ENCODE measurements around the gene PPM1F.

The PPM1F gene

DNA sequence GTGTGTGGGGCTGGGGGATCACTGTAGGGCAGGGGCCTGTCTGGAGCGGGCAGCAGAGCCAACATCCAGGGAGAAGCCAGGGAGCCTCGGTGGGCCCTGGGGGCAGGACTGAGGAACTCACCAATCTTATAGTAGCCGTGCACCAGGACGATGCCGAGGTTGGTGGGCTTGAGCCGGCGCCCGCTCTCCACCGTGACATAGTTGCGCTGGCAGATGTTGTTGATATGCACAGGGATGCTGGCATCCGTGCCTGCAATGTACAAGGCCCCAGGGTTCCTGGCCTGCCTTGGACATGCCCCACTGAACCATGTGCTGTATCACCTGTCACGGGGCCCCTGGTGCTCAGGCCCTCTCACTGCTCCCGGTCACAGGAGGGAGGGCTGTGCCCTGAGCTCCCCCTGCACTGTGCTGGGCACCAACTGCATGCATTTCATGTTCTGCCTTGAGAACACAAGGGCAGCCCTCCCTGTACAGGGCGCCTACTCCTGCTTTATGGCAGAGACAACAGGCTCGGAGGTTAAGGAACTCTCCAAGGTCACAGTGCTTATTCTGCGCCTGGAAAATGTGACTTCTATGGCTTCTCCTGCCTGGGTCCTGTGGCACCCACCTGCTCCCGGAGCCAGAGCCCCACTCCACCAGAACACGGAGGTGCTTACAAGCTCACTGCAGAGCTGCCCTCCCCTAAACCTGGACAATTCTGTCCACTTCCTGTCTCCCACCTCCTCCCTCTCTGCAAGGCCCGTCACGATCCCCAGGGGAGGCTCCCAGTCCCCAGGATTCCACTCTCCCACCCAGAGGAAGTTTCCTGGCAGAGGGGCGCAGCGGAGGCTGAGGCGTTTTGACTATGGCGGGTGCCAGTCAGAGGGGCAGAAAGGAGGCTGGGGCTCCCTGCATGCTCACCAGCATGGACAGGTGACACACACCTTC lies 7.8 kb upstream of the PPM1F start:
- no peak for DNase-seq

DNA sequence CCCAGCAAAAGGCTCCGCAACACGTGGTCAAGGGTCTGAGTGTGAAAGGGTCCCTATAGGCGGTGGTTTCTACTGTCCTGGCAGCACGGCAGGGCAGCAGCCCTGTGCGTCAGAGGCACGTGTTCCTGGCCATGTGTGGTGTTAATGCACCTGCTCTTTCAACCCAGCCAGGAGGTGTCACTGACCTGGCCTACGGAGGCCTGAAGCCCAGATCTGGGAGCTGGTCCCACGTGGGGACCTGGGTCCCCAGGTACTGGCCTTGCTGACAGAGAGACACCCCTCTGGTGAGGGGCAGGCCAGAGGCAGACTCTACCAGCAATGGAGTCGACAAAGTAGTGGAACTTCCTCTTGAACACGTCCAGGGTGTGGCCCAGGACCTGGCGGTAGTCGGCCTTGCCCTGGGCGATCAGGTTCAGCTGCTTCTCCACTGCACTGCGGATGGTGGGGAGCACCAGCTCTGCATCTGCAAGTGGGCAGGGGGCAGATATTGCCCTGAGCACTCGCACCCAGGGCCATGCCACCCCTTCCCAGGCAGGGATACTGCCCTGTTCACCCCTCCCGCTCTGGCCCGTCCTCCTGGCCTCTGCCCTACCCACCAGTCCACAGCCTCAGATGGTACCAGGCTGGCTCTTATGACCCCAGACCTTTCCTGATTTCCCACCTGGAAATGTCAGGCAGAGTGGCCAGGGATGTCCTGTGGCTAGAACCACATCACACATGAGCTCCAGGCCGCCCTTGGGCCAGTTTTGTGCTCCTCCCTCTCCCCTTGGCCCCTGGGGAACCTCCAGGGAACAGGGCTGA lies 6.8 kb upstream of the PPM1F start:
- no peak for DNase-seq

- DNase-seq: no peak
These were observed 6.0 kb upstream of the PPM1F start for GRCh38 chr22:21958360-21959273.

GRCh38 chr22:21951931-21952465 lies 650 bp downstream of the PPM1F start:
- no peak for DNase-seq

- no peak for DNase-seq
These were observed 1.6 kb downstream of the PPM1F start for GRCh38 chr22:21951062-21951461.

DNA sequence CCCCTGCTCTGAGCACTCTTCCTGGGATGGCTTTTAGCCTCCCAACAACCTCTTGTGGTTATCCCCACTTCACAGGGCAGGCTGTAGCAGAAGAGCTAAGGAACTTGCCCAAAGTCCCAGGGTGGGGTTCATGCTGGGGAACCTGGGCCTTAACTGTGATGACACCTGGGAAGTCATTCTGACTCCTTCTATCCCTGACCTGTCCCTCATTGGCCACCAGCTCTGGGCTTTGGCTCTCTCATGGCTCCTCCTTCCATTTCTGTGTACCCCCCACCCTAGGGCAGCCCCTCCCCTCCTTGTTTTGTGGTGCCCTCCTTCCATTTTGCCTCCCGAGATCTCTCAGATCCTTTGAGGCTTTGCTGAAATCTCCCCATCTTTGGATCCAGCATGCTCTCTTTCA lies 2.7 kb downstream of the PPM1F start:
- DNase-seq: no peak

DNA sequence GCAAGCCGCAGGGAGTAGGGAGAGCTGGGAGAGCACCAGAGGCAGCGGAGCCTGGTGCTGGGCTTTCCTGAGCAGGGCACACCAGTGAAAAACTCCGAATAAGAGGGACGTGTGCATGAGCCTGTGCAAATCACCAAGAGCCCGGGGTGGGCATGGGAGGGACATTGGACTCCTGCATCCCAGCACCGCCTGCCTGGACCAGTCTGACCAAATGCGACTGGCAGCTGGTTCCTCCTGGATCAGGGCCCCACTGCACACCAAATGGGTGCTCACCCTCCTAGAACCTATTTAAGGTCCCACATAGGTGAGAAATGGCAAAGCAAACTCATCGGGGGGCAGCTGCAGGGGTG lies 3.1 kb downstream of the PPM1F start:
- no peak for DNase-seq

DNA sequence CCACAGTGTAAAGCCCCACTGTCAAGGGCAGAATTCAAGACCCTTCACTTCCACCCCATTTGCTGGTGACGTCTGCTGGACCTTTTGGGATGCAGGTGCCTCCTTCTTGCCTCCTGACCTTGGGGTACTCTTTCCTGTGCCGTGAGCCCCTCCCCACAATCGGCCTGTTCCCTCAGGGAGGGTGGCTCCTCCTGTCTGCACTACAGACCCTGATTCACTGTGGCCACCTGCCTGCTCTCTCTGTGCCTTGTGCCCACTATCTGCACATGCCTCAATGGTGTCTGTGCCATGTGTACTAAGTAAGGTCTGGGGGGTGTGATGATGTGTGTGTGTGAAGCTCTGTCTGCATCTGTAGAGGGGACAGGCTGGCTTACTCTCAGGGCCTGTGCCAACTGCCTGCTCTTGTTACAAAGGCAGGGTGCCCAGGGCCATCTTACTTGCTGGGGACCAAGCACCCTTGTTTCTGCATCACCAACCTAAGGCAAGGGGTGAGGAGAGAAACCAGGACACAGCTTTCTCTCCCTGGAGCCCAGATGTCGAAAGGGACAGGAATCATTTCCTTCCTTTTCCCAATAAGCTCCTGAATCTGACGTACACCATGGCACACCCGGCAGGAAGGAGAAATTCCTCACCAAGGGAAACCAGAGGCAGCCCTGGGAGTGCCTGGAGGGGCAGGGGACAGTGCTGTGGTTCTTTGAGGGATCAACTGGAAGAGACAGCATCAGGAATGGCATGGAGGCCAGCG lies 3.7 kb downstream of the PPM1F start:
- no peak for DNase-seq

GRCh38 chr22:21948390-21948789 lies 4.3 kb downstream of the PPM1F start:
- DNase-seq: no peak

DNA sequence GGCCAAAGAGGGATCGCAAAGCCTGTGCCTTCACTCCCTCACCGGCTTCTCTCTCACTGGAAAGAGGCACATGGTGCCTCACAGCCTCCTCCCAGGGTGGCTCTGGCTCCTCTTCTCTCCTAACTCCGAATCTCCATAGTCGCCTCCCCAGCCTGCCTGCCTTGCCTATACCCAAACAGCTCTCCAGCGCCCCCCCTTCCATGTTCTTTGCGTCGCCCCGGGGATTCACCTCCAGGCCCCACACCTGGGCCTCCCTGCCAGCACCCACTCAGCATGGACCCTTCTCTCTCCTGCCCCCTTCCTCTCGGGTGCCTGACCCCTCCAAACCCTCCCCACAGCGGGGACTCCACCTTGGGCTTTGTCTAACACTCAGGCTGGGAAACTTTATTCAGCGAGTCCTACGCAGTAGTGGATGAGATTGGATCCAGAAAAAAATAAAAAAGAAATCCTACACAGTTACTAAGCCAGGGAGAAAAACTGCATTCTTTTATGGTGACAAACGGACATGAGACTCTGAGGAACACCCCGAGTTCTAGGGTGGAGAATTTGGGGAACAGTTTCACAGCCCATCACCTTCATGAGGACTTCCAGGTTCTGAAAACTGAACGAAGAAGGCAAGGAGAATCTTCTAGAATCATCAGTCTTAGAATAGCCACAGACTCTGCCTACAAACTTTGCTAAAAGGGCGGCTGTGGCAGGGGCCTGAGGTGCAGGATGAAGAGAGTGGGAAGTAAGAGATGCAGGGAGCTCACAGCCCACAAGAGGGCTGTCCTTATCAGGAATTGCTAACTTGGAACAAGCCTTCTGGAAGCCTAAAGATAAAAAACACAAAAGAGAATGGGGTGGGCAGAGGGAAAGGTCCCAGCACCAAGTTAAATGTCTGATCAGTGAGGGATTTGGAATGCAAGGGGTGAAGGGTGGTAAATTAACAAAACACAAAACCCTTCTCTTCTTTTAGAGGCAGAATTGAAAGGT lies 5.3 kb downstream of the PPM1F start:
- no peak for DNase-seq

- DNase-seq: no peak
These were observed 6.3 kb downstream of the PPM1F start for GRCh38 chr22:21946262-21946925.

DNA sequence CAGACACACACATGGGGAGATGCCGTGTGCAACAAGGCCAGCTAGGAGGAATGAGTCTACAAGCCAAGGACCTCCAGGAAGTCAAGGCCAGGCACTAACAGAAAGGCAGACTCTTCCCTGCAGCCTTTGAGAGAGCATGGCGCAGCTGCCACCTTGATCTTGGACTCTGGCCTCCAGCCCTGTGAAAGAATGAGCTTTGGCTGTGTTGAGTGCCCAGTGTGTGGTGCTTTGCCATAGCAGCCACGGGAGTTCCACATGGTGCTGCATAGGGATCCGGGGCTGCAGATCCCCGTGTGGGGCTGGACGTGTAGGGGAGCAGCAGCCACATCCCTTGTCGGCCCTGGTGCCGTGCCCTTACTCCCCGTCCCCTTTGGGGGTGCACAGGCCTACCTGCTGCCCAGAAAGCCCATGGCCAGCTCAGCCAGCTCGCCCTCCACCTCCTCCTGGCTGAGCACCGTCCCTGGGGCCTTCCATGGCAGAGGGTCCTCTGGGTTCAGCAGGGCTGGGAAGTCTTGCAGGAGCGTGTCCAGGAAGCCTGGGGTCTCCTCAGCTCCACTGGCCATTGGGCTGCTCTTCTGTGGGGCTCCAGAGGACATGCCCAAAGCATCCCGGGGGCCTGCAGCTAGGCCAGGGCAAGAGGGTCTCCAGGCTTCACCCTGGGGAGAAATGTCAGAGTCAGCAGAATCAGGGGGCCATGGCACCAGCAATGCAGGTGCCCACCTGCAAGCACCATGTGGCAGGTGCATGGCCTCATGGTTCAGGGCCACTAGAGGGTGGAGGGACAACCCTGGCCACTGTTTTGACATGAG lies 7.0 kb downstream of the PPM1F start:
- DNase-seq: no peak

DNA sequence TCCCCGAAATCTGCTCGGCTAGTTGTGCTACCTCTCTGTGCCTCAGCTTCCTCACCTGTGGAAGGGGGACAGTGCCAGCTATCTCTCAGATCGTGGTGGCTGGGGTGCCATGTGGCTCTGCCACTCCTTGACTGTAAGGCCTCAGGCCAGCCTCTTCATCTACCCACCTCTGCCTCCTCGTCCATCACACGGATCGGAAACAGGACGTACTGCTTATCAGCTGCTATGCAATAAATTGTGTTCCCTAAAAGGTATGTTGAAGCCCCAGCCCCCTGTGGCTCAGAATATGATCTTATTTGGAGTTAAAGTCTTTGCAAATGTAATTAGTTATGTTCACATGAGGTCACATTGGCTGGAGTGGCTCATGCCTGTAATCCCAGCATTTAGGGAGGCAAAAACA lies 7.8 kb downstream of the PPM1F start:
- DNase-seq: no peak

GRCh38 chr22:21943571-21944448 lies 8.8 kb downstream of the PPM1F start:
- no peak for DNase-seq

DNA sequence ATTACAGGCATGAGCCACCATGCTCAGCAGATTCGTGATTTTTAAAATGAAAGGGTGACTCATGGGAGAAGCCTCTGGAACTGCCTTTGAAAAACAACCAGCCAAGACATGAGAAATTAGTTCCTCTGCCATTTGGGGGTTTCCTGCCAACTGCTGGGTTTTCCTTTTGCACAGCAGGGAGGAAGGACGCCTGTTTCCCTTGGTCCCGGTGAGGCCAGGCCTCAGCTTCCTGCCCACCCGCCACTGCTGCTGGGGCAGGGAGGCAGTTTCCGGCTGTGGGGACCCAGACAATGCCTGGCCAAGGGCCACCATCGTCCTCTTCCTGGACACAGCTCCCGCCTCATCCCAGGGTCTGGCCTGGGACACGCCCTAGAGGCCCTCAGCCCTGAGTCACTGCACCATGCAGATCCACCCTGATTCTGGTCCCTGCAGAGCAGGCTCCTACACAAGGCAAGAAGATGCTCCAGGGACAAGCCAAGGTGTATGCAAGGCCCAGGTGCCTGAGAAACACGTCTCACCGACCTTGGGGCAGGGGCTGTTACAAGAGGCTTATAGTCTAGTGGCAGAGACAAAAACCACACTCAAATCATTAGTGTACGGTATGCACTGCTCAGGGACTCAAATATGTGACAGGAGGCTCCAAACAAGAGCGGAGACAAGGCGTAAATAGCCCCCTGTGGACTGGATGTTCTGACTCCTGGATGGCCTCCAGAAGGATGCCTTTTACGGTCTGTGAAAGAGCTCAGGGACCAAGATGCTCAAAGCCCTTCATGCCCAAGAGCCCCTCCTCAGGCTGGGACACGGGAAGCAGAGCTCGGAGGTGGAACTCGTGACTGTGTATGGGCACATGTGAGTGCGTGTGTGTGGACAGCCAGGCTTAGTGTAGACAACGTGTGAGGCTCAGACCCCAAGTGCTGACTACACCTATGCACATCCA lies 10.0 kb downstream of the PPM1F start:
- DNase-seq: no peak

- DNase-seq: no peak
These were observed 10.7 kb downstream of the PPM1F start for GRCh38 chr22:21941921-21942320.

DNA sequence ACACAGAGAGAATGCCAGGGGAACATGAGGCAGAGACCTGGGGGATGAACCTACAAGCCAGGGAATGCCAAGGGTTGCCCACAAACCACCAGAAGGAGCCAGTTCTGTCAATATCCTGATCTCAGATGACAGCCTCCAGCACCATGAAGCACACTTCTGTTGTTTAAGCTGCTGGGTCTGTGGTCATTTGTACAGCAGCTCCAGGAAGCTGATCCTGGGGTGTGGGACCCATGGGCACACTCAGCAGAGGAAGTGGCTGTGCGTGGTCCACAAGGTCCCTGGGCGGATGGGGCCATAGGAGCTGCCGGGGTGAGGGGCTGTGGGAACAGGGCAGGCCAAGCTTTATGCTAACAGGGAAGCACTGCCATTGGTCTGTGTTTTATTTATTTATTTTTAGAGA lies 12.1 kb downstream of the PPM1F start:
- no peak for DNase-seq
